ENCODE results near the gene NIPBL.
"Not testable (repeated sequence)": the region's sequence is repeated elsewhere in the genome, so short reads cannot be mapped to it uniquely, and the experiment has no call there.

NIPBL gene

DNA sequence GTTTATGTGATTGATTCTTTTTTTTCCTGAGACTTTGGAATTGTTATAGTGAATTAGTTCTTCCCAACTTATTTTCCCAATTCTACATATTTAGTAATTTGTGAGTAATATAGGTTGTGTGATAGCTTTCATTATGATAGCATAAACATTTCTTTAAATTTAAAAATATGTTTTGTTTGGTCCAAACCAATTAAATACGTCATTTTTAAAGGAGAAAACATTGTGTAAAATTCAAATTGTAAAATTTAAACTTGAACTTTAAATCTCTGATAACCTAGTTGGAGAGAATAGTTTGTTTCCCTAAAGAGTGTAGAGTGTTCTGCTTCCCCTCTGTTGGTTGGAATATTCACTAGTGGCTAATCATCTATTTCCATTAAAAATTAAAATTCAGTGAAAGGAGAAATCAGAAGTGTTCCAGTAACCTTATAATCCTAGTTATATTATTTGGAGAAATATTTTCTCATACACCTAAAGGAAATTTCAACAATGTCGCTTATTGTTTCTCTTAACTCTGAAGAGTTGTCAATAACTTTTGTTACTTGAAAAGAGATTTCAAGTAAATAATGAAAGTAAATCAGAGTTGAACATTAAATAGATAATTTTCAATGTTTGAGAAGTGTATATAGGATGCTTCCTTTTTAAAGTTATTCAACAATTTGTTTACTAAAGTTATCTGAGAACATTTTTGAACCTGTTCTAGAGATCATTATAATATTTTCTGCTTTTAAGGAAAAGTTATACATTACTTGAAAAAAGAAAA, 2.9 kb downstream of the NIPBL start:
- no peak for DNase-seq (ENCODE audit: low read depth, low spot score)

DNA sequence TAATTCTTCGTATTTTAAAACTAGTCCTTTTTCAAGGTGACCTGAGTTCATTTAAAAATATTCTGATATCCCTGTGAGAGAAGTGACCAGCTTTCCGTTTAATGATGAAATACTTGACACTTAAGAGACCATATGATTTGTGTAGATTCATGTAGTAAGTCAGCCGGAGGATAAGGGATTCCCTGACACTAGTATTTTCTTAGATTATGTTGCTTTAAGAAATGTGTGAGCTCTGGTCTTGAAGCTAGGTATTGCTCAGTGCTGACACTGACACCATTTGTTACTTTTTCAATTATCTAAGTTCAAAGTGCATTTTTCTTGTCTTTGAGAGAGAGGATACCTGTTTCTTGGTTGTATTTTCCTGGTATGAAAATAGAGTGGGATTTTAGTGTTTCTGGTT, 4.2 kb downstream of the NIPBL start:
- no peak for DNase-seq (ENCODE audit: low read depth, low spot score)

- no peak for DNase-seq (ENCODE audit: low read depth, low spot score)
Measured at GRCh38 chr5:36881304-36881703, 4.7 kb downstream of the NIPBL start.

DNA sequence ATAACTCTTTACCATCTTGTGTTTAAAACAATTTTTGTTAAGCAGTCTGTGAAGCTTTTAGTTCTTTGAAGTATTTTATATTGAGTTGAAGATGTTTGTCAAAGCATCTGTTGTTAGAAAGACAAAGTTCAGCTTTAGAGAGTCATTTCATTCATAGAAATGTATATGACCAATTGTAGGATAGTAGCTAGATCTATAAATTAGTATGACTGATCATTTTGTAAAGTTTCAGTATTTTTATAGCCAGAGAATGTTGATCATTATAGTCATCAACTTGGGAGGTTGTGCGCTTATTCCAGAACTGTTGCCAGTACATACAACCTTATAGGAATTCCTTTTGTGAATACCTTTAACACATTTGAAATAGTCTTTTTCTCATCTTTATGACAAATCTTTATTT, 5.2 kb downstream of the NIPBL start:
- DNase-seq (ENCODE audit: low read depth, low spot score), result no peak

DNA sequence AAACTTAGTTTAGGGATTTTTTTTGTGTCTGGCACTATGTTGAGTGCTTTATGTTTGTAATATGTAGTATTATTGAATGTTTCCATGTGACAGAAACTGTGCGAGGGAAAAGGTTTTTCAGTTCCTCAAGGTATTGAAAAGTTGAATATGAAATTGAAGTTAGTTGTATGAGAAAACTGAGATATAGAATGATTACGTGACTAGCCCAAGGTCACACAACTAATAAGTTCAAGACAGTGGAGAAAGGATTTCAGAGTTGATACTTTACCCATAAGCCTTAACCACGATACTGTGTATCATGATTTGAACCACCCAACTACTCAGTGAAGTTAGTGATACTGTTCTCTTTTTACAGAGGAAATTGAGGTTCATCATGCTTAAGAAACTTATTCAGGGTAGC, 5.7 kb downstream of the NIPBL start:
- no peak for DNase-seq (ENCODE audit: low read depth, low spot score)

DNA sequence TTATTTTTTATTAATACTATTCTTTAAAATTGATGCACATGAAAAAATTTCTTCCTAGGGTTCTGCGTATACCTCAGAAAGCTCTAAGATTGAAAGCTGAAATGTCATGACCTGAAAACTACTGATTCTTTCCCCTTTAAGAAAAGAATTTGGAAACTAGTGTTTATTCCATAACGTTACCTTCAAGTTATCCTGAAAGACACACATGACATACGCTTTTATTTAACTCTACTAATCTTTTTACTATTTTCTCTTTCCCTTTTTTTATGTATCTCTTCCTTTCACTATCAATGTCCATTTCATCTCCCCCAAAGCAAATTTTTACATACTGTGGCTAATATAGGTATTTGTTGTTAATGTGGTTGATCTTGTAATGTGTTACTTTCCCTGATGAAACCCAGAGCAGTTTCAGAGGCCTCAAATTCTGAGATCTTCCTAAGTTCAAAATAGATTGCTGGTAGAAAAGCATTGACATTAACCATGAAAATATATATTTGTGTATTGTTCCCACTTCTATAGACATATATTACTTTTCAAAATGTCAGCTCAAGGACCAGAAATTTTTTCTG, 7.4 kb downstream of the NIPBL start:
- DNase-seq (ENCODE audit: low read depth, low spot score), result no peak

- no peak for DNase-seq (ENCODE audit: low read depth, low spot score)
Measured at GRCh38 chr5:36885149-36885548, 8.6 kb downstream of the NIPBL start.

DNA sequence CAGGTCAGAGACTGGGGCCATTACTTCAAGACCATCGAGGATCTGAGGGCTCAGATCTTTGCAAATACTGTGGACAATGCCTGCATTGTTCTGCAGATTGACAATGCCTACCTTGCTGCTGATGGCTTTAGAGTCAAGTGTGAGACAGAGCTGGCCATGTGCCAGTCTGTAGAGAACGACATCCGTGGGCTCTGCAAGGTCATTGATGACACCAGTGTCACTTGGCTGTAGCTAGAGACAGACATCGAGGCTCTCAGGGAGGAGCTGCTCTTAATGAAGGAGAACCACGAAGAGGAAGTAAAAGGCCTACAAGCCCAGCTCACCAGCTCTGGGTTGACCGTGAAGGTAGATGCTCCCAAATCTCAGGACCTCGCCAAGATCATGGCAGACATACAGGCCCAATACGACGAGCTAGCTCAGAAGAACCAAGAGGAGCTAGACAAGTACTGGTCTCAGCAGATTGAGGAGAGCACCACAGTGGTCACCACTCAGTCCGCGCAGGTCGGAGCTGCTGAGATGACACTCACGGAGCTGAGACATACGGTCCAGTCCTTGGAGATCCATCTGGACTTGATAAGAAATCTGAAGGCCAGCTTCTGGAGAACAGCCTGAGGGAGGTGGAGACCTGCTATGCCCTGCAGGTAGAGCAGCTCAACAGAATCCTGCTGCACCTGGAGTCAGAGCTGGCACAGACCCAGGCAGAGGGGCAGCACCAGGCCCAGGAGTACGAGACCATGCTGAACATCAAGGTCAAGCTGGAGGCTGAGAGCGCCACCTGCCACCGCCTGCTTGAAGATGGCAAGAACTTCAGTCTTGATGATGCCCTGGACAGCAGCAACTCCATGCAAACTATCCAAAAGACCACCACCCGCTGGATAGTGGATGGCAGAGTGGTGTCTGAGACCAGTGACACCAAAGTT, 9.3 kb downstream of the NIPBL start:
- no peak for DNase-seq (ENCODE audit: low read depth, low spot score)

DNA sequence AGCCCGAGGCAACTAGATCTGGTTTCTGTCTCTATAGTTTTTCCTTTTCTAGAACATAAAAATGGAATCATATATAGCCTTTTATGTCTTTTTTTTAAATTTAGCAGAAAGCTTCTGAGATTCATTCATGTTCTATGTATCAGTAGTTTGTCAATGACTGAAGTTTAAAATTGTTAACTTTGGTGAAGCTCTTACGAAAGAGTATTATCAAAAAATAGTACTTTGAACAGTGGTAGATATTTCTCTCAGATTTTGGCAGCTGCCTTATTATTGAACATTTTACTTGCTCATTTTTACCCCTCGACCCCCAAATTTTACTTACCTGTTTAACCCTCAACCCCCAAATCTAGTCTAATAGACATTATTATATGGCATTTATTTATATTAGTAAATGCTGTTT, 10.2 kb downstream of the NIPBL start:
- no peak for DNase-seq (ENCODE audit: low read depth, low spot score)

- no peak for DNase-seq (ENCODE audit: low read depth, low spot score)
Measured at GRCh38 chr5:36887532-36887931, 11.0 kb downstream of the NIPBL start.

DNA sequence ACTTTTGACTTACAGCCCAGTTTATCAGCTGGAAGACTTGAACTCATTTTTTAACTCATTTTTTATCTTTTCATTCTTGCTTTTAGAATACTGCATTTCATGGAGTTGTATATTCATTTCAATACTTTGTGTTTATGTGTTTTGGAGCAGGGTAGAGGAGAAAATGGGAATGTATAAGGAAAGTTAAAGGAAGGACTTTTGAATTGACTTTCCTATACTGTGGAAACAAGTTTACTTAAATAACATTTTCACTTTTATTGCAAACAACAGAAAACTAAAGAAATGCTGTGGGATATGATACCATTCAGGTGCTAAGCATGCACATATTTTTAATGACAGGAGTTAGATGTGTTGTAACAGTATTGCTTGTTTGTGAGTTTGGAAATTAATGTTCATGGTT, 11.7 kb downstream of the NIPBL start:
- DNase-seq (ENCODE audit: low read depth, low spot score), result no peak

DNA sequence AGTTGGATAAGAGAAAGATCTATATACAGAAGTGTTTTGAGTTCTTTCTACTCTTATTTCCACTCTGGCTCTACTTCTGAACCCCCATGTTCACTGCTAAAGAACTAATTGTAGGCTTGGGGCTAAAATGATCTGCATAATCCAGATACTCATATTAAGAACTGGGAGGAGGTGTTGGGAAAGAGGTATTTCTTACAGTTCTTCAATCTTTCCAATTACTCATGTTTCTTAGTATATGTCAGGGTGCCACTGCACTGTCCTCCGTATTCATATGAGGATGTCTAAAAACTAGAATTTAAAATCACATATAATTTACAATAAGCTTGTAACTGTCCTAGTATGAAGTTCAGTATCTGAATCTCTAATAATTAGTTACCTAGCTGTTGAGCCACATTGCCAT, 12.7 kb downstream of the NIPBL start:
- DNase-seq (ENCODE audit: low read depth, low spot score), result no peak

DNA sequence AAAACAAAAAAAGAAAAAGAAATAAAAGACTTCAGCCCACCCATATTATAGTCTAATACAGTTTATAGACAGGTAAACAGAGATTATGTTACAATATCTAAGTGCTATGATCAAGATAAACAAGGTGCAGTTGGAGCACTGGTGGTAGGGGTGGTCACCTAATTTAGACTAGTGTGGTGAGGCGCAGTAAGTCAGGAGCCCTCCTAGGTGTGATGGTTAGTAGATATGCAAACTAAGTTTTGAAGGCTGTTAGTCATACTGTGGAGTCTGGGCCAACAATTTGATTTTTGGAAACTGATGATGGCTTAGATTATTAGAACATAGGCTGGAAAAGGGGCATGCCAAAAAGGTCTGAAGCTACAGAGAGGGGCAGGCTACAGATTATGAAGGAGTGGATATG, 14.7 kb downstream of the NIPBL start:
- no peak for DNase-seq (ENCODE audit: low read depth, low spot score)

DNA sequence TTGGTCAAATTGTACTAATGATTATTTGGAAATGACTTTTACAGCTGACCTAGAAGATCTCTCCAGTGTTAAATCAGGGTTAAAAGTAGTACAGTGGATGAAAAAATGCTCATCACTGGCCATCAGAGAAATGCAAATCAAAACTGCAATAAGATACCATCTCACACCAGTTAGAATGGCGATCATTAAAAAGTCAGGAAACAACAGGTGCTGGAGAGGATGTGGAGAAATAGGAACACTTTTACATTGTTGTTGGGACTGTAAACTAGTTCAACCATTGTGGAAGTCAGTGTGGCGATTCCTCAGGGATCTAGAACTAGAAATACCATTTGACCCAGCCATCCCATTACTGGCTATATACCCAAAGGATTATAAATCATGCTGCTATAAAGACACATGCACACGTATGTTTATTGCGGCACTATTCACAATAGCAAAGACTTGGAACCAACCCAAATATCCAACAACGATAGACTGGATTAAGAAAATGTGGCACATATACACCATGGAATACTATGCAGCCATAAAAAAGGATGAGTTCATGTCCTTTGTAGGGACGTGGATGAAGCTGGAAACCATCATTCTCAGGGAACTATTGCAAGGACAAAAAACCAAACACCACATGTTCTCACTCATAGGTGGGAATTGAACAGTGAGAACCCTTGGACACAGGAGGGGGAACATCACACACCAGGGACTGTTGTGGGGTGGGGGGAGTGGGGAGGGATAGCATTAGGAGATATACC, 15.7 kb downstream of the NIPBL start:
- DNase-seq (ENCODE audit: low read depth, low spot score), result not testable (repeated sequence)

DNA sequence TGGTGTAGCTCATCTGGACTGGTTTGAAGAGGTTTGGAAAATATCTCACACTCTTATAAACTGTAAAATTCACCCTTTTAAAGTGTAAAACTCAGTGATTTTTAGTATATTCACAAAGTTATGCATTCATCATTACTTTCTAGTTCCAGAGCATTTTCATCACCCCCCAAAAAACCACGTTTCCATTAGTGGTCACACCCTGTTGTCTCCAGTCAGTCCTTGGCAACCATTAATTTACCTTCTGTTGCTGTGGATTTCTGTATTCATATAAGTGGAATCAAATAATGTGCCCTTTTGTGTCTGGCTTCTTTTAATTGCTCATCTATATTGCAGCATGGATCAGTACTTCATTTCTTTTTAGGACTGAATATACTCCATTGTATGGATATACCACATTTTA, 18.4 kb downstream of the NIPBL start:
- no peak for DNase-seq (ENCODE audit: low read depth, low spot score)

GRCh38 chr5:36896476-36896875, 19.9 kb downstream of the NIPBL start:
- no peak for DNase-seq (ENCODE audit: low read depth, low spot score)

DNA sequence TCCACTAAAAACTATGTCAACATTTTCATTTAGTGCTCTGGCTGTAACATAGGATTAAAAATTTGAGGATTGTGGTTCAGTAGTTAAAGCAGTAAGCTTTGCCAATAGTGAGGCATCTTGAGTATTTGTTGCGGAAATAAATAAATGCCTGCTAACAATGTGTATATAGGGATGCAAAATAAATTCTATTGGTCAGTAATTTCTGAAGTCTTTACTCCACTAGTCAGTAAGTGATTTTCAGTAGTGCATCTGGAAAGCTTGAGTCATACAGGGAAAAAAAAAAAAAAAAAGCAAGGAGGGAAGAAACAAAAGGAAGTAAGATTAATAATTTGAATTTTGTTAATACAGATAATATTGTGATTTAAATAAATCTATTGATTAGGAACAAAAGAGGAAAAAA, 21.0 kb downstream of the NIPBL start:
- no peak for DNase-seq (ENCODE audit: low read depth, low spot score)

- DNase-seq (ENCODE audit: low read depth, low spot score), result no peak
Measured at GRCh38 chr5:36899860-36900259, 23.3 kb downstream of the NIPBL start.

DNA sequence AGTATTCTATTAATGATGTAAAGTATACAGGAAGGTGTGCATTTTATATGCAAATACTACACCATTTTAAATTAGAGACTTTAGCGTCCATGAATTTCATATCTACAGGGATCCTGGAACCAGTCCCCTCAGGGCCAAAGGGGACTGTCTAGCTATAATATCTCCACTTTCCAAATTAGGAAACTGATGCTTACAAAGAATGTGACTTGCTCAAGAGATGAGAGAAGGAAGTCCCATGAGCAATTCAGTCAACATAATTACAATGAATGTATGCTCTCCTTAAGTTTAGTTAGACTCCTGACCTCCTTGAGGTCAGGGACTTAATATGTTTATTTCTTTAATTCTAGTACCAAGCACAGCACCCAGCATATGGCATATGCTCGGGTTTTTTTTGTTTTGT, 23.7 kb downstream of the NIPBL start:
- DNase-seq (ENCODE audit: low read depth, low spot score), result no peak

DNA sequence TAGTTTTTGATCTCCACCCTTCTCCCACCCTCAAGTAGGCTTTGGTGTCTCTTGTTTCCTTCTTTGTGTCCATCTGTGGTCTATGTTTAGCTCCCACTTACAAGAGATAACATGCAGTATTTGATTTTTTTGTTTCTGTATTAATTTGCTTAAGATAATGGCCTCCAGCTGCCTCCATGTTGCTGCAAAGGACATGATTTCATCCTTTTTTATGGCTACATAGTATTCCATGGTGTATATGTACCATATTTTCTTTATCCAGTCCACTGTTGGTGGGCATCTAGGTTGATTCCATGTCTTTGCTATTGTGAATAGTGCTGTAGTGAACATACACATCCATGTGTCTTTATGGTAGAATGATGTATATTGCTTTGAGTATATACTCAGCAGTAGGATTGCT, 24.5 kb downstream of the NIPBL start:
- not testable (repeated sequence) for DNase-seq (ENCODE audit: low read depth, low spot score)

- DNase-seq (ENCODE audit: low read depth, low spot score), result no peak
Measured at GRCh38 chr5:36901856-36902255, 25.3 kb downstream of the NIPBL start.

GRCh38 chr5:36902353-36902752, 25.8 kb downstream of the NIPBL start:
- DNase-seq (ENCODE audit: low read depth, low spot score), result no peak

Data from brain pericyte (primary cell).